ENCODE data around the gene BMP7.

BMP7 gene

GRCh38 chr20:57249772-57250171 is 16.7 kb downstream of the BMP7 start:
- no peak for TF ChIP-seq CTCF (IDR thresholded peaks at IDR 0.05)
- H3K9me3 ChIP-seq = no peaks in the 10 kb centered on the region
- peaks cover 68% of the 10 kb centered on the region for H3K27me3 ChIP-seq
- no peak overlapping the region for H3K4me3 ChIP-seq (ENCODE audit: low read depth in 1 of 2, low read length in 1 of 2)
- H3K36me3 ChIP-seq = no peaks in the 10 kb centered on the region
- no peak overlapping the region for H3K27ac ChIP-seq
- H3K4me1 ChIP-seq (ENCODE audit: control insufficient read depth in 1 of 2, insufficient read depth in 1 of 2, low read depth in 1 of 2, low read length in 1 of 2) = no peaks in the 10 kb centered on the region

GRCh38 chr20:57249073-57249472 is 17.4 kb downstream of the BMP7 start:
- Histone ChIP-seq H3K36me3 (no peaks in the 10 kb centered on the region), H3K4me3 (ENCODE audit: low read depth in 1 of 2, low read length in 1 of 2) (no peak overlapping the region), H3K4me1 (ENCODE audit: control insufficient read depth in 1 of 2, insufficient read depth in 1 of 2, low read depth in 1 of 2, low read length in 1 of 2) (no peaks in the 10 kb centered on the region), H3K27me3 (peaks cover 63% of the 10 kb centered on the region), H3K9me3 (no peaks in the 10 kb centered on the region), H3K27ac (no peak overlapping the region)
- TF ChIP-seq CTCF (IDR thresholded peaks at IDR 0.05) = no peak

GRCh38 chr20:57248132-57248797 is 18.2 kb downstream of the BMP7 start:
- no peak for TF ChIP-seq CTCF (IDR thresholded peaks at IDR 0.05)
- Histone ChIP-seq H3K4me3 (ENCODE audit: low read depth in 1 of 2, low read length in 1 of 2) (no peak overlapping the region), H3K36me3 (no peaks in the 10 kb centered on the region), H3K9me3 (no peaks in the 10 kb centered on the region), H3K4me1 (ENCODE audit: control insufficient read depth in 1 of 2, insufficient read depth in 1 of 2, low read depth in 1 of 2, low read length in 1 of 2) (no peaks in the 10 kb centered on the region), H3K27me3 (peaks cover 59% of the 10 kb centered on the region), H3K27ac (no peak overlapping the region)

- no peak for TF ChIP-seq CTCF (IDR thresholded peaks at IDR 0.05)
- peaks cover 51% of the 10 kb centered on the region for H3K27me3 ChIP-seq
- no peaks in the 10 kb centered on the region for H3K9me3 ChIP-seq
- H3K4me1 ChIP-seq (ENCODE audit: control insufficient read depth in 1 of 2, insufficient read depth in 1 of 2, low read depth in 1 of 2, low read length in 1 of 2) = no peaks in the 10 kb centered on the region
- no peak overlapping the region for H3K4me3 ChIP-seq (ENCODE audit: low read depth in 1 of 2, low read length in 1 of 2)
- no peaks in the 10 kb centered on the region for H3K36me3 ChIP-seq
- H3K27ac ChIP-seq = no peak overlapping the region
These were observed 19.0 kb downstream of the BMP7 start for GRCh38 chr20:57247292-57247965.

- no peaks in the 10 kb centered on the region for H3K4me1 ChIP-seq (ENCODE audit: control insufficient read depth in 1 of 2, insufficient read depth in 1 of 2, low read depth in 1 of 2, low read length in 1 of 2)
- H3K27me3 ChIP-seq = peaks cover 36% of the 10 kb centered on the region
- no peak for TF ChIP-seq CTCF (IDR thresholded peaks at IDR 0.05)
- no peaks in the 10 kb centered on the region for H3K9me3 ChIP-seq
- no peak overlapping the region for H3K4me3 ChIP-seq (ENCODE audit: low read depth in 1 of 2, low read length in 1 of 2)
- no peak overlapping the region for H3K27ac ChIP-seq
- no peaks in the 10 kb centered on the region for H3K36me3 ChIP-seq
These were observed 20.4 kb downstream of the BMP7 start for GRCh38 chr20:57245997-57246396.

Data from neutrophil (primary cell).